ENCODE measurements around the gene CD300LD. TPM values are rescaled to one million over a fixed set of nuclear protein-coding genes. Genes with fewer than 3 reads are reported as not detected.

CD300LD gene
- total RNA-seq, 1 experiment from 2014 or later = not detected

DNA sequence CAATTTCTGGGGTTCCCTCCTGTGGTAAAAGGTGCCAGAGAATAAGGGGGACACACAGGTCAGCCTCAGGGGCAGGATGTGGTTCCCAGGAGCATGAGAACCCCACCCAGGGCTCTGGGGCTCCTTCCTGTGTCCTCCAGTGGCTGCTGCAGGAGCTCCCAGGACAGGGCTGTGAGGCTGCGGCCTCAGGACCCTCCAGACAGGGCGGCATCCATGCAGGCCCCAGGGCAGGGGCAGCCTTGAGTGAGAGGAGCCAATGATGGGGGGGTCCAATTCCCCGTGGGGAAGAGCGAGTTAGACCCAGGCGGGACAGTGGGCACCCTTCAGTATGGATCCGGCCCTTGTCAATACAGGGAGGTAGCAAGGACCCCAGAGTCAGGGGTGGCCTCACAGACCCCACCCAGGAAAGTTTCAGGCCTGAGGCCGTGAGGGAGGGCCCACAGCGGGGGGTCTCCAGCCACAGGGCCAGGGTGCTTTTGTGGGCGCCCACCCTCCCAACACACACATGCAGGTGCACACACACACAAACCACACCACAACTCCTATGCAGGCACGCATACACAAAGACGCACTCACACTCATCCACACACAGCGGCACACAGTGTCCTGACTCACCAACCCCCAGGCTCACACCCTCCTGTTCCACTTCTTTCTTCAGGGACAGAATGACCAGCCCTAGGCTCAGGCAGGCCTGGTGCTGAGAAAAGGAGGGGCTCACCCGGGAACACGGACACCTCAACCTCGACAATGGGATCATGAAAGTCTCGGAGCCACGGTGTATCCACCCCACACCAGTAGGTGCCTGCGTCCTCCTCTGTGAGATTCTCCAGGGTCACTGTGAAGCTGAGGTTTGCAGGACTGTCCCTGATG lies 48.0 kb downstream of the CD300LD start:
- DNase-seq = no peak
- Histone ChIP-seq H3K36me3 (no peaks in the 10 kb centered on the region), H3K4me3 (no peak overlapping the region), H3K9me3 (no peaks in the 10 kb centered on the region), H3K27me3 (no peaks in the 10 kb centered on the region)

DNA sequence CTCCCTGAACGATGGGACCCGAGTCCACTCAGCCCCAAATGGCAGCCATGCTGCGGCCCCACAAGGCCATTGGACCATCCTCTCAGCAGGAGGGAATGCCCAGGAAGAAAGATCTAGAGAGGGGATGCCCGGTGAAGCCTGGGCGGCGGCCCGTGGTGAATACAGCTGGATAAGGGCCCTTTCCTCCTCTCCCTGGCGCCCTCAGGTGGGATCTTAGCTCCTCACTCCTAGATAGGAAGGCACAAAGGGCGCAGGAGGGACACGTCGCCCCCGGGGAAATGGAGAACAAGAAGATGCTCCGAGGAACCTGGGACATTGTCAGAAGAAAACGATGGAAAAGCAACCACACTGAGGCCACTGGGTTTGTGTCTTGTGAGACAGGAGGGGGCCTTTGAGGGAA lies 48.7 kb downstream of the CD300LD start:
- no peaks in the 10 kb centered on the region for H3K27me3 ChIP-seq
- no peaks in the 10 kb centered on the region for H3K36me3 ChIP-seq
- no peak for DNase-seq
- H3K9me3 ChIP-seq = no peaks in the 10 kb centered on the region
- H3K4me3 ChIP-seq = no peak overlapping the region

DNA sequence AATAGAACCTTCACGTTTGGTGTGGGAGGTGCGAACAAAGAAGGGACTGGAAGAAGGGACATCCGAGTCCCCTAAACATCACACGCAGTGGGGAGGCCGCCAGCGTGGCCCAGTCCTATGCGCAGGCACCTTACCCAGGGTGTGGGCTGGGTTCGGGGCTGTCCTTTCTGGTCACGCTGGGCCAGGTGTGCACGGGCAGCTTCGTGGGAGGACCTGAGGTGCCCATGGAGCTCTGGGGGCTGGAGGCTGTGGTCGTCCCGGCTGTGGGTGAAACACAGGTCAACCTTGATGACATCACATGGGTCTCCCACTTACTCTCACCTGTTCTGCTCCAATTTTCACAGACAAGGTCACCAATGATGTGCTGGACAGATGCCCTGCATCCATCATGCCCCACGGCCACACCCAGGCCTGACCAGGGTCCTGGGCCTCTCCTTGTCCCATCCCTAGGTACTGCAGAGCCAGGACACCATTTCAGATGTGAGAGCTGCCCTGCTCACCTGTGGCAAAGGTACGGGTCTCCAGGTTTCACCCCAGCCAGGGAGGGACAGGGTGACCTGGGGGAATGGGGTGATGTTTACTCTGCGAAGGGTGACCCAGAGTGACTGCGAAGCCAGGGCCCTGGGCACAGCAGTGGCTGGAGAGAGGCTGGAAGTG lies 49.2 kb downstream of the CD300LD start:
- Histone ChIP-seq H3K27me3 (peaks cover 2% of the 10 kb centered on the region), H3K9me3 (no peaks in the 10 kb centered on the region)

DNA sequence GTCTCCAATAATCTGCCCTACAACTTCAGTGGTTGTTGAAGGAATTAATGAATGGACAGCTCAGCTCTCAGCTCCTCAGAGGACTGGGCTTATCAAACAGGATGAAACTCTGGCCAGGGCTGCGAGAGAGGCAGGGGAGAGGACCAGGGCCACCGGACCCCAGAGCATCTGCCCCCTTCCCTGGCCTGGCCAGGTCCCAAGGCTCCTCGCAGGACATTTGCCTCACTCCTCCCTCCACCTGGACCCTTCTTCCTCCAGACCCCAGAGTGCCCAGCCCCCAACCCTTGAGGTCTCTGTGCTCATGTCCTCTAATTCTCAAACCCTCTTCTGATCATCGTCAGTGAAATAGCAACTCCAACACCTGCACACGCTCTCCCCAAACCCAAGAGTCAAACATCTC lies 49.9 kb downstream of the CD300LD start:
- DNase-seq = no peak
- Histone ChIP-seq H3K36me3 (no peaks in the 10 kb centered on the region), H3K4me3 (no peak overlapping the region), H3K9me3 (no peaks in the 10 kb centered on the region), H3K27me3 (peaks cover 8% of the 10 kb centered on the region)

More for the DNA sequence above, 49.2 kb downstream of the CD300LD start:
- H3K4me3 ChIP-seq = no peak overlapping the region
- no peak for DNase-seq
- H3K36me3 ChIP-seq = no peaks in the 10 kb centered on the region

DNA sequence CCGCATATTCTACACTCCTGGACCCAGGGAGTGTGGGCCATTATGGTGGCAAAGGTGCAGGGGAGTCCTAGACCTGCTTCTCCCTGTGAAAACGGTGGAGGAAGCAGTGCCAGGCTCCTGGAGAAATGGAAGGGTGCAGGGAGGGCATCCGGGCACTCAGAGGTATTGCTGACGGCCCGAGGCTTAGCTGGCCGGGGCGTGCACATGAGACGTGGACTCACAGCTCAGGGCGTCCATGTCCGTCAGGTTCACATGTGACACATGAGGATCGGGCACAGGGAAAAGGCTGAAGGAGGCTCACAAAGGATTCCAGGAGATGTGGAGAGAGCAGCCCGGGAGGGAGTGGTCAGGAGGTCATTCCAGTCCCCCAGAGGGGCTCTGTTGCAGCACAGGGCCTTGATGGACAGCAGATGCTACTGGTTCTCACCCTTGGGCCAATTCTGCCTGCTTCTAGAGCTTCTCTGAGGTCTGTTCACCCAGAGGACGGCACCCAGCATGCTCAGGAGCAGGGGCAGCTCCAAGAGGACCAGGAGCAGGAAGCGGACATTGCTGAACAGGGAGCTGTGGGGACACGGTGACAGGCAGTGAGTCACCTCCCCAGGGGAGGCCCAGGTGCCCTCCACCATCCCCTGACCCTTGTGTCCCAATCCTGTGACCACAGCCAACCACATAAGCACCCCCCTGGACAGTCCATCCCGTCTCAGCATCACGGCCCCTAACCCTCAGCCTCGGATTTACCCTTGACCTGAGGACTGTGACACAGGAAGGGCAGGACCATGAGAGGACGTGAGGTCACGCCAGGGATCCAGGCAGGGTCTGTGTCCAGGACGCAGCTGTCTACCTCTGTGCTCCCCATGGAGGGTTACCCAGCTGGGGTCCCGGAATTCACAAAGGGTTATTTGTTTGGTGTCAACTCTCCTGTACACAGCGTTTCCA lies 50.6 kb downstream of the CD300LD start:
- H3K27me3 ChIP-seq = peaks cover 15% of the 10 kb centered on the region
- no peak for DNase-seq
- H3K4me3 ChIP-seq = no peak overlapping the region
- no peaks in the 10 kb centered on the region for H3K9me3 ChIP-seq
- H3K36me3 ChIP-seq = no peaks in the 10 kb centered on the region

DNA sequence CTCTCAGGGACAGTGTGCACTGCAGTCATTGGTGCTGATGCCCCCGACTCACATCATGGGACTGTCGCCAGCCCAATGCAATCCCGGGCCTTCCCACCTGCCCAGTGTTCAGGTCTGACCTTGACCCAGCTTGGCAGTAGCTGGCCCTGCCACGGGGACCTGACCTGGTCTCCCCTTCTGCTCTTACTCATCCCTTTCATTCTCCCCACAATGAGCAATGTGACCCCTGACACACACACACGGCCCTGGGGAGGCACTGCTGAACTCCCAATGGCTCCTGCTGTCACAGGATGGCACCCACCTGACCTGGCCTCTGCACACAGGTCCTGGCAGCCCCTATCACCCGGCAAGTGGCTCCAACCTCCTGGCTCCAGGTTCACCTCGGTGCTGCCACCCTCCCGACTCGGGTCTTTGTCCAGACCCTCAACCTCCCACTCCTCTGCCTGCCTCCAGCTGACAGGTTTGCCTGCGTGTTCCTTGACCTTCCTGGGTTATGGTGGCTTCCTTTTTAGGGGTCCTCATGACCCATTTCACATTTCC lies 52.7 kb downstream of the CD300LD start:
- no peak overlapping the region for H3K4me3 ChIP-seq
- H3K9me3 ChIP-seq = 0 out of 2 replicates have a peak, but pooled peaks cover 3% of the 10 kb centered on the region
- H3K36me3 ChIP-seq = no peaks in the 10 kb centered on the region
- H3K27me3 ChIP-seq = peaks cover 26% of the 10 kb centered on the region
- DNase-seq = no peak

GRCh38 chr17:74536890-74537289 lies 55.2 kb downstream of the CD300LD start:
- H3K27me3 ChIP-seq = peaks cover 28% of the 10 kb centered on the region
- H3K4me3 ChIP-seq = no peak overlapping the region
- DNase-seq = no peak
- H3K36me3 ChIP-seq = no peaks in the 10 kb centered on the region
- 0 out of 2 replicates have a peak, but pooled peaks cover 3% of the 10 kb centered on the region for H3K9me3 ChIP-seq

DNA sequence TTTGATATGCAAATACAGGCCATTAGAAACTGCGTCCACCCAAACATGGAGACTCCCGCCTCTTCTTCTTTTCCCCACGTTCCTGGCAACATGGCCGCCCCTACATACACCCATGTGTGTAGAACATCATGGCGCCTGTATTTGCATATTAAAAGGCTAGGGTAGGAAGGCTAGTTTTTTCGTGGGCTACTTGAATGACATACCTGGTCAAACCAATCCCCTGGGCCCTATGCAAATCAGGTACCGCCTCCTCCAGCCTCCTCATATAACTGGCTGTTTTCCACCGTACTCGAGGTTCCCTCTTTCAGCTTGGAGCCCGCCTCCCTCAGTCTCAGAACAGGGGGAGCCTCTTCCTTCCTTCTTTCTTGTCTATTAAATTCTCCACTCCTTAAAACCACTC lies 60.0 kb downstream of the CD300LD start:
- DNase-seq = no peak

DNA sequence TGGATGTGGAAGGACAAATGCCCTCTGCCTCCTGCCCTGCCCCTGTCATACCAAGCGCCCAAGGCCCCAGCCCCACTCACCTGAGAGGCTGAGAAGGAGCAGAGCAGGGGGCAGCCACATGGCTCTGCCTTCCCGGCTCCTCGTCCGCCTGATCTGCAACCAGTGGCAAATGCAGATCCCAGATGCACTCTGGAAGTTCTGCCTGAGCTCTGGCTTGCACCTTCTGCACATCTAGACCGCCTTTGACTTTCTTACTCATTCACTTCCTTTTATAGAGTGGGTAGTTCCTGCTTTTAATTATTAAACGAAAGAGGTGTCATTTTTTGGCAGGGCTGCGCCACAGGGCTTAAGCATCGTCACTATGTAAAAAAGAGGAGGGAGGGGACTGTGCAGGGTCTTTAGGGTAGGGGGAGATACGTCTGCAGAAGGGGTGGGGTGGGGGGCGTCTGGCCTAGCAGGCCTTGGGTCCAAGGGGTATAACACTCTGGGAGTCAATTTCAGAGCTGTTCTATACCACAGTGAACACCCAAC lies 60.8 kb downstream of the CD300LD start, which contains the start of gene CD300LB:
TSS of gene CD300LB (minus strand) at position 245 of the 531 bp plus-strand sequence. CDS start at position 120, 125 bp downstream.
- H3K36me3 ChIP-seq = no peaks in the 10 kb centered on the region
- no peak for DNase-seq
- H3K9me3 ChIP-seq = 0 out of 2 replicates have a peak, but pooled peaks cover 3% of the 10 kb centered on the region
- no peak within 1 kb of the TSS for H3K4me3 ChIP-seq
- H3K27me3 ChIP-seq = peaks cover 12% of the 10 kb centered on the region

More for the DNA sequence above, 60.0 kb downstream of the CD300LD start:
- no peaks in the 10 kb centered on the region for H3K36me3 ChIP-seq
- H3K27me3 ChIP-seq = peaks cover 19% of the 10 kb centered on the region
- no peak overlapping the region for H3K4me3 ChIP-seq
- 0 out of 2 replicates have a peak, but pooled peaks cover 3% of the 10 kb centered on the region for H3K9me3 ChIP-seq

DNA sequence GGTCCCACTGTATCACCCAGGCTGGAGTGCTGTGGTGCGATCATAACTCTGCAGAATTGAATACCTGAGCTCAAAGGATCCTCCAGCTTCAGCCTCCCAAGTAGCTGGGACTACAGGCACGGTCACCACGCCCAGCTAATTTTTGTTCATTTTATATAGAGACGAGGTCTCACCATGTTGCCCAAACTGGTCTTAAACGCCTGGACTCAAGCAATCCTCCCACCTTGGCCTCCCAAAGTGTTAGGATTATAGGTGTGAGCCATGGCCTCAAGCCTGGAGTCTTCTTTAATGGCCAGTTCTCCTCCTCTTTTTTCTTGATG lies 61.3 kb downstream of the CD300LD start:
- H3K27me3 ChIP-seq = peaks cover 8% of the 10 kb centered on the region
- H3K36me3 ChIP-seq = no peaks in the 10 kb centered on the region
- 0 out of 2 replicates have a peak, but pooled peaks cover 3% of the 10 kb centered on the region for H3K9me3 ChIP-seq
- no peak for DNase-seq
- H3K4me3 ChIP-seq = no peak overlapping the region

Other genes starting within 250 kb of the CD300LD start
- gene BTBD17, start 230.4 kb downstream of the CD300LD start, total RNA-seq (2014; rRNA removed; shearing (Covaris generic); ENCODE audit: low replicate concordance) = not detected in 2 replicates
- gene GPR142, start 224.8 kb downstream of the CD300LD start, total RNA-seq (2014; rRNA removed; shearing (Covaris generic); ENCODE audit: low replicate concordance) = not detected in 2 replicates
- gene GPRC5C, start 160.2 kb downstream of the CD300LD start, total RNA-seq (2014; rRNA removed; shearing (Covaris generic); ENCODE audit: low replicate concordance) = 10.4 and 18.5 TPM in 2 replicates
- gene CD300A, start 125.6 kb downstream of the CD300LD start, total RNA-seq (2014; rRNA removed; shearing (Covaris generic); ENCODE audit: low replicate concordance) = not detected in 2 replicates
- gene CD300LB, start 60.8 kb downstream of the CD300LD start, total RNA-seq (2014; rRNA removed; shearing (Covaris generic); ENCODE audit: low replicate concordance) = not detected in 2 replicates
- 0.52 TPM in 1 of 2 replicates, not detected in the other for gene CD300C, start 46.2 kb downstream of the CD300LD start, total RNA-seq (2014; rRNA removed; shearing (Covaris generic); ENCODE audit: low replicate concordance)
- gene CD300H, start 24.8 kb downstream of the CD300LD start, total RNA-seq (2014; rRNA removed; shearing (Covaris generic); ENCODE audit: low replicate concordance) = not detected in 2 replicates
- not detected in 2 replicates for gene CD300E, start 31.5 kb upstream of the CD300LD start, total RNA-seq (2014; rRNA removed; shearing (Covaris generic); ENCODE audit: low replicate concordance)
- gene CD300LF, start 120.6 kb upstream of the CD300LD start, total RNA-seq (2014; rRNA removed; shearing (Covaris generic); ENCODE audit: low replicate concordance) = not detected in 2 replicates
- gene RAB37, start 145.0 kb upstream of the CD300LD start, total RNA-seq (2014; rRNA removed; shearing (Covaris generic); ENCODE audit: low replicate concordance) = not detected in 2 replicates
- 110 and 150 TPM in 2 replicates for gene NHERF1, start 156.3 kb upstream of the CD300LD start, total RNA-seq (2014; rRNA removed; shearing (Covaris generic); ENCODE audit: low replicate concordance)
- gene NAT9, start 184.1 kb upstream of the CD300LD start, total RNA-seq (2014; rRNA removed; shearing (Covaris generic); ENCODE audit: low replicate concordance) = 46.8 and 51.6 TPM in 2 replicates